Measurements from ENCODE around the gene HOXD4. TPM values are rescaled to one million over a fixed set of nuclear protein-coding genes. Genes with fewer than 3 reads are reported as not detected.

Gene HOXD4
- total RNA-seq, 1 experiment from 2014 or later = 1.2 TPM

DNA sequence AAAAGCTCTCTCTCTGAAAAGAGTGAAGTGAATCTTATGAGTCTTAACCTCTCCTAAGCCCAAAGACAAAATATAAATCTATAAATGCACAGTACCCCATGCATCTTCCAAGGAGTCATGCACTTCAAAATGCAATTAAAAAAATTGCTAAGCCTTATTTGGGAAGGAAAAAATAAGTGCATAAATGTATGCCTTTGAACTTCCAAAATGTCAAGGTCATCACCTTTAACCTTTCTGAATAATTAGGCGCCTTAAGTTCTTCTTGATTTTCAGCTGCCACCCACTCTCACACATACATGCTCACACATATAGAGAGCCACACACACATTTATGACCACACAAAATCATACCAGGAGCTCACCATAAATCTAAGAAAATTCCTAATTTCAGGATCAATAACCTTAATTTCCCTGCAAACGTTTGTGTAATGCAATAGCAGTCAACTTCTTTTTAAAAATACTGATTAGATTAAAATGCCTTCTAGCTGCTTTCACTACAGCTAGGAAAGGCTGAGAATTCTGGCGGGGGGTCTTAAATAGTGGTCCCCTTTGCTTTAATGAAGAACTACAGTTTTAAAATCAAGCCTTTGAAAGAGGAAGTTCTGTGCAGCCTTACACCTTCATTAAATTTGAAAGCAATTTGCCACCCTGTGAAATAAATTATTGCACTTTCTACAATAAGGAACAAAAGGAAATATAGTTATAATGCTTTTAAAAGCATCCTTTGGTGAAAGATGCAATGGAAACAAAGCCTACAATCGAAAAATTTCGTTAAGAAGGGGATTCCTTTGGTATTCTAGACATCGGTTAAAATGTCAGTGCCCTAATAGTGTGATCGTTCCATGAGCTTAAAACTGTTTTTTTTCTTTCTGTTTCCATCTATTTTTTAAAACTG is 40.7 kb upstream of the HOXD4 start:
- Histone ChIP-seq H3K4me3 (ENCODE audit: low read depth, low read length) (no peak overlapping the region), H3K9me3 (no peaks in the 10 kb centered on the region), H3K36me3 (ENCODE audit: control insufficient read depth, insufficient read depth, low read length) (no peaks in the 10 kb centered on the region), H3K4me1 (peaks cover 6% of the 10 kb centered on the region; the same call in 1 of the 2 replicates), H3K27me3 (replicated peaks; ENCODE audit: control insufficient read depth, insufficient read depth, low read length) (peaks cover 14% of the 10 kb centered on the region)
- no peak for DNase-seq
- Mint-ChIP-seq H3K27me3 (ENCODE audit: insufficient read depth, unreplicated experiment) (peaks cover 48% of the 10 kb centered on the region), H3K27ac (ENCODE audit: unreplicated experiment) (no peak overlapping the region), H3K36me3 (ENCODE audit: insufficient read depth, unreplicated experiment) (no peaks in the 10 kb centered on the region), H3K9me3 (ENCODE audit: unreplicated experiment) (no peaks in the 10 kb centered on the region), H3K4me1 (ENCODE audit: low read depth, unreplicated experiment) (peaks cover 7% of the 10 kb centered on the region), H3K4me3 (ENCODE audit: unreplicated experiment) (no peak overlapping the region)
- intact Hi-C loops (cut with micrococcal nuclease; ENCODE audit: unreplicated experiment) = no loop called here
- TF ChIP-seq, protein P1, sequence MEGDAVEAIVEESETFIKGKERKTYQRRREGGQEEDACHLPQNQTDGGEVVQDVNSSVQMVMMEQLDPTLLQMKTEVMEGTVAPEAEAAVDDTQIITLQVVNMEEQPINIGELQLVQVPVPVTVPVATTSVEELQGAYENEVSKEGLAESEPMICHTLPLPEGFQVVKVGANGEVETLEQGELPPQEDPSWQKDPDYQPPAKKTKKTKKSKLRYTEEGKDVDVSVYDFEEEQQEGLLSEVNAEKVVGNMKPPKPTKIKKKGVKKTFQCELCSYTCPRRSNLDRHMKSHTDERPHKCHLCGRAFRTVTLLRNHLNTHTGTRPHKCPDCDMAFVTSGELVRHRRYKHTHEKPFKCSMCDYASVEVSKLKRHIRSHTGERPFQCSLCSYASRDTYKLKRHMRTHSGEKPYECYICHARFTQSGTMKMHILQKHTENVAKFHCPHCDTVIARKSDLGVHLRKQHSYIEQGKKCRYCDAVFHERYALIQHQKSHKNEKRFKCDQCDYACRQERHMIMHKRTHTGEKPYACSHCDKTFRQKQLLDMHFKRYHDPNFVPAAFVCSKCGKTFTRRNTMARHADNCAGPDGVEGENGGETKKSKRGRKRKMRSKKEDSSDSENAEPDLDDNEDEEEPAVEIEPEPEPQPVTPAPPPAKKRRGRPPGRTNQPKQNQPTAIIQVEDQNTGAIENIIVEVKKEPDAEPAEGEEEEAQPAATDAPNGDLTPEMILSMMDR (IDR thresholded peaks at IDR 0.05; ENCODE audit: insufficient read depth in 1 of 2, low read depth in 1 of 2, low read length in 1 of 2, severe bottlenecking in 1 of 2, unreplicated experiment in 1 of 2) = no peak
- POLR2A ChIA-PET = no interaction called here
- CTCF ChIA-PET = interaction anchor here (2.2 kb wide), 1 partner anchor 344 kb away, joined by 6 read pairs; no protein-coding TSS in a partner anchor
- BruUV-seq (replicated peaks) = no TSS peak

DNA sequence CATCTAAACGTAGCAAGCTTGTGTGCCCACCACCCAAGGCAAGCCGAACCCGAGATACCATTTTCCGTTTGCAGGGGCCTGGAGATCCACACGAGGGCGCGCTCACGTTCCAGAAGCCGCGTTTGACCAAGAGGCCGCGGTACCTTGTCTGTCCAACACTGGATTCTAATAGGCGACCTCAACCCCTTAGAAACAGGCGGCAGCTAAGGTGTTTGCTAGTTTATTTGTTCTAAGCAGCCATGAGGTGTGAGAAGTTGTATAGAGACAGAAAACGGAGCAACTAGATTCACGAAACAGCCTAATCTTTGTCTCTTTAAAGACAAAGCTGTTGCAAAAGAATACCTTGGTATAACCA is 40.1 kb upstream of the HOXD4 start:
- BruUV-seq (replicated peaks) = no TSS peak
- Histone ChIP-seq H3K27me3 (replicated peaks; ENCODE audit: control insufficient read depth, insufficient read depth, low read length) (peaks cover 10% of the 10 kb centered on the region), H3K4me3 (ENCODE audit: low read depth, low read length) (no peak overlapping the region), H3K4me1 (peaks cover 6% of the 10 kb centered on the region; the same call in 1 of the 2 replicates), H3K9me3 (no peaks in the 10 kb centered on the region), H3K36me3 (ENCODE audit: control insufficient read depth, insufficient read depth, low read length) (no peaks in the 10 kb centered on the region)
- TF ChIP-seq, protein P1 (IDR thresholded peaks at IDR 0.05; ENCODE audit: insufficient read depth in 1 of 2, low read depth in 1 of 2, low read length in 1 of 2, severe bottlenecking in 1 of 2, unreplicated experiment in 1 of 2) = peak; percentile 65 to 84
- Mint-ChIP-seq H3K4me1 (ENCODE audit: low read depth, unreplicated experiment) (peaks cover 2% of the 10 kb centered on the region), H3K27me3 (ENCODE audit: insufficient read depth, unreplicated experiment) (peaks cover 44% of the 10 kb centered on the region), H3K9me3 (ENCODE audit: unreplicated experiment) (no peaks in the 10 kb centered on the region), H3K4me3 (ENCODE audit: unreplicated experiment) (no peak overlapping the region), H3K27ac (ENCODE audit: unreplicated experiment) (no peak overlapping the region), H3K36me3 (ENCODE audit: insufficient read depth, unreplicated experiment) (no peaks in the 10 kb centered on the region)
- POLR2A ChIA-PET = no interaction called here
- intact Hi-C loops (cut with micrococcal nuclease; ENCODE audit: unreplicated experiment) = no loop called here
- CTCF ChIA-PET = interaction anchor here (1.6 to 2.2 kb wide), 2 partner anchors 10 to 344 kb away, joined by 5 to 6 read pairs; no protein-coding TSS in a partner anchor
- DNase-seq = peak in 1 of 2 experiments; percentile 67

DNA sequence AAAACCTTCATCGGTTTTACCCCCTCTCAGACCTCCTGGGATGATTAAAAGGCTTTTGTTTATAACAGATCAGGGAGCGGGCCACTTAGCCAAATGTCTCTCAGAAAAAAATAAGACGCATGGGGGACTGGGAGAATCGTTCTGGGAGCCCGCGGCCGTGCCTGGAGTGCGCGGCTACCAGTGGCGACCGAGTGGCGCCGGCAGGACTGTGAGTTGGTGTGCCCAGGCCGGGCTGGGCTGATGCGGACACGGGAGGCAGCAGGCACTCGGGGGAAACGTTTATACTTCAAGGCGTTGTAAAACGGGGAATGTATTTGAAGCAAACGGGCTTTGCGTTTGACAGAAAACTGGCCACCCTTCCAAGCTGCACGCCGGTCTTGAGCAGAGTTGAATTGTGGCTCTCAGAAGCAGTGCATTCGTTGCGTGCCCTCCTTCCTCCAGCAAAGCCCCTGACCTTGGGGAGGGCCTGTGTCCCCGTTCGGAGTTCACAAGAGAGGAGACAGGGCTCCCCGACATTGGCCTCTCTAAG is 39.4 kb upstream of the HOXD4 start:
- CTCF ChIA-PET = interaction anchor here (1.6 to 2.2 kb wide), 2 partner anchors 9 to 343 kb away, joined by 5 to 6 read pairs; no protein-coding TSS in a partner anchor
- Histone ChIP-seq H3K4me3 (ENCODE audit: low read depth, low read length) (no peak overlapping the region), H3K27me3 (replicated peaks; ENCODE audit: control insufficient read depth, insufficient read depth, low read length) (peaks cover 8% of the 10 kb centered on the region), H3K4me1 (peaks cover 4% of the 10 kb centered on the region; the same call in 1 of the 2 replicates), H3K9me3 (no peaks in the 10 kb centered on the region), H3K36me3 (ENCODE audit: control insufficient read depth, insufficient read depth, low read length) (no peaks in the 10 kb centered on the region)
- Mint-ChIP-seq H3K4me1 (ENCODE audit: low read depth, unreplicated experiment) (no peaks in the 10 kb centered on the region), H3K9me3 (ENCODE audit: unreplicated experiment) (no peaks in the 10 kb centered on the region), H3K36me3 (ENCODE audit: insufficient read depth, unreplicated experiment) (no peaks in the 10 kb centered on the region), H3K27ac (ENCODE audit: unreplicated experiment) (no peak overlapping the region), H3K4me3 (ENCODE audit: unreplicated experiment) (no peak overlapping the region), H3K27me3 (ENCODE audit: insufficient read depth, unreplicated experiment) (peaks cover 49% of the 10 kb centered on the region)
- intact Hi-C loops (cut with micrococcal nuclease; ENCODE audit: unreplicated experiment) = no loop called here
- DNase-seq = no peak
- BruUV-seq (replicated peaks) = no TSS peak
- POLR2A ChIA-PET = no interaction called here
- TF ChIP-seq, protein P1 (IDR thresholded peaks at IDR 0.05; ENCODE audit: insufficient read depth in 1 of 2, low read depth in 1 of 2, low read length in 1 of 2, severe bottlenecking in 1 of 2, unreplicated experiment in 1 of 2) = no peak
